ENCODE measurements around the gene ELFN2.

DNA sequence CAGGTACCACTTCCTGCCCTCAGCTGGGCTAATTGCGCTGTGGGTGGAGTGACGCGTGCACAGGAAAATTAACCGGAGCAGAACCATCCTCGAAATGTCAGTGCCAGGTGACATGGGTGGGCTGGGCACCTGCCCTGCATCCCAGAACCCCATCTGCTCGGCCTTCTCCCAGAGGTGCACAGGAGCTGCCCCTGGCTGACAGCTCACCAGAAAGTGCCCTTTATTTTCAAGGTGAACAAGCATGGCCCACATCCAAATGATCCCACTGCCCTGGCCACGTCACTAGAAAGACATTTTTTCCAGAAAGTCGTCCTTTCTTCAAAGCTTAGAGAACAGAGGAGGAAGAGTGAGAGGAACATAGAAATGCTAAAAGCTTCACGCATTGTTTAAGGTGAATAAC, 4.1 kb upstream of the ELFN2 start:
- TF ChIP-seq, protein P1, sequence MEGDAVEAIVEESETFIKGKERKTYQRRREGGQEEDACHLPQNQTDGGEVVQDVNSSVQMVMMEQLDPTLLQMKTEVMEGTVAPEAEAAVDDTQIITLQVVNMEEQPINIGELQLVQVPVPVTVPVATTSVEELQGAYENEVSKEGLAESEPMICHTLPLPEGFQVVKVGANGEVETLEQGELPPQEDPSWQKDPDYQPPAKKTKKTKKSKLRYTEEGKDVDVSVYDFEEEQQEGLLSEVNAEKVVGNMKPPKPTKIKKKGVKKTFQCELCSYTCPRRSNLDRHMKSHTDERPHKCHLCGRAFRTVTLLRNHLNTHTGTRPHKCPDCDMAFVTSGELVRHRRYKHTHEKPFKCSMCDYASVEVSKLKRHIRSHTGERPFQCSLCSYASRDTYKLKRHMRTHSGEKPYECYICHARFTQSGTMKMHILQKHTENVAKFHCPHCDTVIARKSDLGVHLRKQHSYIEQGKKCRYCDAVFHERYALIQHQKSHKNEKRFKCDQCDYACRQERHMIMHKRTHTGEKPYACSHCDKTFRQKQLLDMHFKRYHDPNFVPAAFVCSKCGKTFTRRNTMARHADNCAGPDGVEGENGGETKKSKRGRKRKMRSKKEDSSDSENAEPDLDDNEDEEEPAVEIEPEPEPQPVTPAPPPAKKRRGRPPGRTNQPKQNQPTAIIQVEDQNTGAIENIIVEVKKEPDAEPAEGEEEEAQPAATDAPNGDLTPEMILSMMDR (IDR thresholded peaks at IDR 0.05) = no peak
- no peak for TF ChIP-seq POLR2A (IDR thresholded peaks at IDR 0.05)
